Hepatocyte (in vitro differentiated cells): ENCODE measurements around the gene PALD1. TPM values are rescaled to one million over a fixed set of nuclear protein-coding genes. Genes with fewer than 3 reads are reported as not detected.

Experiments used
- DNase-seq: peaks from one replicate; pipeline ENCODE4 v3.0.0-alpha.2; 2016; ENCODE audit warnings: low spot score
- H2AFZ ChIP-seq: fragments of 200-600 bp; sonication (generic); 2 replicates; pipeline ENCODE4 v1.6.0; 2016; ENCODE audit warnings: antibody characterized with exemption, mild to moderate bottlenecking
- H3K27ac ChIP-seq: fragments of 200-600 bp; sonication (generic); 2 replicates; pipeline ENCODE4 v1.5.1; 2016; ENCODE audit warnings: mild to moderate bottlenecking
- H3K27me3 ChIP-seq: fragments of 200-600 bp; sonication (generic); 2 replicates; pipeline ENCODE4 v1.6.1; 2016
- H3K36me3 ChIP-seq: fragments of 200-600 bp; sonication (generic); replicated peaks from 2 replicates; pipeline ENCODE4 v1.5.1; 2016; ENCODE audit warnings: low read depth; ENCODE audit not compliant: insufficient read depth
- H3K4me1 ChIP-seq: fragments of 200-600 bp; sonication (generic); 2 replicates; pipeline ENCODE4 v1.5.1; 2016; ENCODE audit warnings: mild to moderate bottlenecking, moderate library complexity; ENCODE audit not compliant: insufficient read depth
- H3K4me2 ChIP-seq: fragments of 200-600 bp; sonication (generic); 2 replicates; pipeline ENCODE4 v1.6.0; 2016
- H3K4me3 ChIP-seq: fragments of 200-600 bp; sonication (generic); 2 replicates; pipeline ENCODE4 v1.5.1; 2016; ENCODE audit warnings: mild to moderate bottlenecking
- H3K79me2 ChIP-seq: fragments of 200-600 bp; sonication (generic); 2 replicates; pipeline ENCODE4 v1.6.0; 2017; ENCODE audit warnings: mild to moderate bottlenecking
- H3K9me2 ChIP-seq: fragments of 200-600 bp; sonication (generic); replicated peaks from 2 replicates; pipeline ENCODE4 v1.6.0; 2017; ENCODE audit warnings: mild to moderate bottlenecking; ENCODE audit not compliant: insufficient read depth
- H3K9me3 ChIP-seq: fragments of 200-600 bp; sonication (generic); 2 replicates; pipeline ENCODE4 v1.5.1; 2016; ENCODE audit warnings: low read depth, mild to moderate bottlenecking
- H4K20me1 ChIP-seq: fragments of 200-600 bp; sonication (generic); 2 replicates; pipeline ENCODE4 v1.6.0; 2016; ENCODE audit warnings: mild to moderate bottlenecking; ENCODE audit not compliant: insufficient read depth, poor library complexity, severe bottlenecking
- CTCF ChIP-seq: fragments of 200-600 bp; sonication (generic); IDR thresholded peaks from 2 replicates; pipeline ENCODE4 v1.5.1; 2016; ENCODE audit warnings: antibody characterized with exemption, mild to moderate bottlenecking; ENCODE audit not compliant: poor library complexity
- EZH2 ChIP-seq: fragments of 200-600 bp; sonication (generic); IDR thresholded peaks from 2 replicates; pipeline ENCODE4 v1.6.1; 2016; ENCODE audit warnings: antibody characterized with exemption, mild to moderate bottlenecking, borderline replicate concordance
- EZH2phosphoT487 ChIP-seq: fragments of 200-600 bp; sonication (generic); IDR thresholded peaks from one replicate; pipeline ENCODE4 v1.6.1; 2018; ENCODE audit warnings: antibody characterized with exemption, mild to moderate bottlenecking, low read depth, moderate library complexity; ENCODE audit not compliant: unreplicated experiment, severe bottlenecking
- WGBS: methylation state at CpG from one replicate; pipeline ENCODE4 v1.1.6; 2016; ENCODE audit warnings: low lambda C conversion rate; ENCODE audit errors: missing lambda C conversion rate; 5-methylcytosine and 5-hydroxymethylcytosine counted together
- polyA plus RNA-seq: library from polyadenylated mRNA; unstranded; fragments of >200 nt; fragmentation: Nextera tagmentation; extraction: Ambion mirVana; gene quantifications from 2 replicates; pipeline ENCODE4 v1.2.1, GENCODE V29; 2016
- total RNA-seq: library from RNA; depleted of rRNA; stranded (reverse); fragments of >200 nt; gene quantifications from 2 replicates; pipeline ENCODE4 v1.2.3, GENCODE V29; 2014

Gene PALD1
- total and polyA plus RNA-seq, 2 experiments from 2014 or later: 1.3 to 2.2 TPM

- 69% methylated on average over 12 of the region's 12 CpGs for WGBS
- H2AFZ ChIP-seq: no peak overlapping the region
- peak; percentile 55 for DNase-seq
- no peaks in the 10 kb centered on the region for H3K79me2 ChIP-seq
- H3K4me2 ChIP-seq: peak overlapping the region; percentile 46
- no peaks in the 10 kb centered on the region for H3K27me3 ChIP-seq
- peaks cover 10% of the 10 kb centered on the region for H3K4me1 ChIP-seq
- H3K4me3 ChIP-seq: no peak overlapping the region
- no peaks in the 10 kb centered on the region for H3K9me2 ChIP-seq
- no peaks in the 10 kb centered on the region for H3K9me3 ChIP-seq
- TF ChIP-seq EZH2phosphoT487: no peak
- no peak for TF ChIP-seq EZH2
- TF ChIP-seq CTCF: no peak
- no peaks in the 10 kb centered on the region for H3K36me3 ChIP-seq
- no peaks in the 10 kb centered on the region for H4K20me1 ChIP-seq
- H3K27ac ChIP-seq: no peak overlapping the region
Observed at GRCh38 chr10:70575874-70576802, 97.6 kb downstream of the PALD1 start.

- Histone ChIP-seq H3K9me2 (no peaks in the 10 kb centered on the region), H3K79me2 (no peaks in the 10 kb centered on the region), H3K9me3 (no peaks in the 10 kb centered on the region), H3K27ac (no peak overlapping the region), H3K4me2 (no peak overlapping the region), H2AFZ (no peak overlapping the region), H3K4me3 (no peak overlapping the region), H3K27me3 (no peaks in the 10 kb centered on the region), H3K36me3 (no peaks in the 10 kb centered on the region), H3K4me1 (peaks cover 10% of the 10 kb centered on the region), H4K20me1 (no peaks in the 10 kb centered on the region)
- DNase-seq: no peak
- no peak for TF ChIP-seq EZH2
- no peak for TF ChIP-seq CTCF
- no peak for TF ChIP-seq EZH2phosphoT487
- 72% methylated on average over 2 of the region's 2 CpGs for WGBS
Observed at GRCh38 chr10:70576803-70577517, 98.4 kb downstream of the PALD1 start.

- no peak overlapping the region for H3K4me2 ChIP-seq
- DNase-seq: no peak
- H2AFZ ChIP-seq: no peak overlapping the region
Observed at GRCh38 chr10:70578371-70578947, 99.9 kb downstream of the PALD1 start.

More at GRCh38 chr10:70578371-70578947, 99.9 kb downstream of the PALD1 start:
- H3K36me3 ChIP-seq: no peaks in the 10 kb centered on the region
- 65% methylated on average over 7 of the region's 7 CpGs for WGBS
- H3K4me1 ChIP-seq: peaks cover 11% of the 10 kb centered on the region
- H4K20me1 ChIP-seq: no peaks in the 10 kb centered on the region
- no peaks in the 10 kb centered on the region for H3K9me2 ChIP-seq
- no peaks in the 10 kb centered on the region for H3K27me3 ChIP-seq
- H3K9me3 ChIP-seq: no peaks in the 10 kb centered on the region
- no peak overlapping the region for H3K27ac ChIP-seq
- no peak overlapping the region for H3K4me3 ChIP-seq
- H3K79me2 ChIP-seq: no peaks in the 10 kb centered on the region
- TF ChIP-seq EZH2phosphoT487 (no peak), EZH2 (no peak), CTCF (no peak)
